HG02885 (cell line): ENCODE data around the gene SLBP.

ENCODE experiments used
- ATAC-seq: cut with Tn5 transposase; IDR thresholded peaks from one replicate; pipeline ENCODE4 v1.9.1; 2021; ENCODE audit warnings: mild to moderate bottlenecking; ENCODE audit not compliant: unreplicated experiment, poor library complexity

SLBP gene

DNA sequence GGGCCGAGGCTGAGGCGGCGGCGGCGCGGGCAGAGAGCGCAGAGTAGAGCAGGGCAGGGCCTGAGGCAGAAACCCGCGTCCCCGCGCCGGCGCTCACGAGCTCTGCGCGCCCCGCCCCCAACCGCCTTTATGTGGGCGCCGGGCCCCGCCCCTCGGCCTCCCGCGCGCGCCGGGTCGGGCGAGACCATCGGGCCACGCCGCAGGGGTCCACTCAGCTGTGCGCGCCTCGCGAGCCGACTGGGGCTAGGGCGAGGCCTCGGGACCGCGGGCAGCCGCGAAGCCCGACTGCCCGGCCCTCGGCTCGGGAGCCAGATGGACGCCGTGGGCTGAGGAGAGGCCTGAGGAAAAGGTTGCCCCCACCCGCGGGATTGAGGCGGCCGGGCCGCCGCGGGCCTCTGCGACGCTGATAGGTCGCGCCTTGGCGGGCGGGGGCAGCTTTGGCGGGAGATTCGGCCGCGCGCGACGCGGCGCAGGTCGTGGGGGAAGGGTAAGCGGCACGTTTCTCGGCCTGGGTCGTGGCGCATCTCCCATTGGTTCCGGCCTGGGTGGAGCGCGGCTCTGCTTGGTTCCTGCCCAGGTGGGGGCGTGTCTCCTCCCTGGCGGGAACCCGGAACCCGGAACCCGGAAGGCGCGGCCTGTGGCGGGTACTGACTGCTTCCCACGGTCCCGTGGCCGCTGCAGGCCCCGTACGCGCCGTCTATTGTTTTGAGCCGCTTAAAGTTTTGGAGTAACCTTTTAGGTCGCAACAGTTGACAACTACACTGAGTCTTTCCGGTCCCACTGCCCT is at the start of gene SLBP:
Gene SLBP (minus strand): TSS at position 104 of the 787 bp plus-strand sequence. CDS start 131 bp downstream, outside the sequence.
- ATAC-seq = peak; percentile 82

DNA sequence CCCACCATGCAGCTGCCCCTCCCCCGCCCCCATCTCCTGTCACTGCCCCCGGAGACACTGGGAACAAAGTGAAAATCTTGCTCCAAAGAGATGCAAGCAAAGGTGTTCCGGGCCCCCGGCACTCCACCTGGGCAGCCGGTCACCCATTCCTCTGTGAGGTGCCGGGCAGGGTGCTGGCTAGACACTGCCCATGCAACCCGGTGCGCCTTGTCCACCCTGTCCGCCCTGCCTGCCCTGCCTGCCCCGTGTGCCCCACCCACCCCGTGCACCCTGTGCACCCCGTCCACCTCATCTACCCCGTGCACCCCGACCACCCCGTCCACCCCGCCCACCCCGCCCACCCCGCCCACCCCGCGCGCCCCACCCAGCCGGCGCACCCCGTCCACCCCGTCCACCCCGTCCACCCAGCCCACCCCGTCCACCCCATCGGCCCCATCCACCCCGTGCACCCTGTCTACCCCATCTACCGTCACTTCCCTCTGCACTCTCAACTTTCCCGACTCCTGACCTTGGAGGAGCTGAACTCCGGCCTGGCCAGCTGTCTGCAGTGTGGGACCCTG is 49.1 kb upstream of the SLBP start:
- no peak for ATAC-seq

DNA sequence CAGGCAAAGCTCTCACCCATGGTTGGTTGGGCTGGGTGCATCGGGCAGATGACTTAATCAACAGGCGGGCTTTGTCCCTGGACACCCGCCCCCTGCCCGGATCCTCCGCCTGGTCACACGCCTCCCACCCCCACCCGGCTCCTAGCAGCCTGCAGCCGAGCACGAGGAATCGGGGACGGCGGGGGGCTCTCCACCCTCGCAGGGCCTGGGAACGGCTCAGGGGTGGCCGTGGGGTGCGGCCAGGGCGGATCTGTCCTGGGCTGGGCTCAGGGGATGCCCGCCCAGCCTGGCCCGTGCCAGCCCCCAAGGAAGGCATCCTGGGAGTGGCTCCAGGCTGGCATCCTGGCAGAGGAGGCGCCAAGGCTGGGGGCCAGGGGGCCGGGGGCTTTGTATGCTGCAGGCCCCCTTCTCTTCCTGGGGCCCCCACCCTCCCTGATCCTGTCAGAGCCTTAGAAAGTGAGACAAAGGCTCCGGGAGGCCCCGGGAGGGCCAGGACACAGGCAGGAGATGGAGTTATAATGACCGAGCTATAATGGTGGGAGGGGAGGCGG is 48.5 kb upstream of the SLBP start:
- ATAC-seq = no peak

DNA sequence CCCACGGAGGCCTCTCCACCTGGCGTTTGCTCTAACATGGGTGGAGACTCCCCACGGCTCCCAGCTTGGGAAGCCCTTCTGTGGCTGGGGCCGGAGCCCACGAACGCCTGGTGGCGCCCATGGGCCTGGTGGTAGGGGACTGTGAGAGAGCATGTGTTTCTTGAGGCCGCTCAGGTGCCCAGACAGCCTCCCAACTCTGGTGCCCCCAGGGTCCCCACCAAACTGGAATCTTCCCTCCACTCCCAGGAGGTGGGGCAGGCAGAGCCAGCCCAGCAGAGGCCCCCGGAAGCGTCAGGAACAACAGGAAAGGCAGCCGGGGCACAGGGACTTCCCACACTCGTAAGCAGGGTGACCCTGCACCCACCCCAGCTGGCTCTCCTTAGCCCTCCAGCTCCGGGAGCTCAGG is 47.7 kb upstream of the SLBP start:
- no peak for ATAC-seq

DNA sequence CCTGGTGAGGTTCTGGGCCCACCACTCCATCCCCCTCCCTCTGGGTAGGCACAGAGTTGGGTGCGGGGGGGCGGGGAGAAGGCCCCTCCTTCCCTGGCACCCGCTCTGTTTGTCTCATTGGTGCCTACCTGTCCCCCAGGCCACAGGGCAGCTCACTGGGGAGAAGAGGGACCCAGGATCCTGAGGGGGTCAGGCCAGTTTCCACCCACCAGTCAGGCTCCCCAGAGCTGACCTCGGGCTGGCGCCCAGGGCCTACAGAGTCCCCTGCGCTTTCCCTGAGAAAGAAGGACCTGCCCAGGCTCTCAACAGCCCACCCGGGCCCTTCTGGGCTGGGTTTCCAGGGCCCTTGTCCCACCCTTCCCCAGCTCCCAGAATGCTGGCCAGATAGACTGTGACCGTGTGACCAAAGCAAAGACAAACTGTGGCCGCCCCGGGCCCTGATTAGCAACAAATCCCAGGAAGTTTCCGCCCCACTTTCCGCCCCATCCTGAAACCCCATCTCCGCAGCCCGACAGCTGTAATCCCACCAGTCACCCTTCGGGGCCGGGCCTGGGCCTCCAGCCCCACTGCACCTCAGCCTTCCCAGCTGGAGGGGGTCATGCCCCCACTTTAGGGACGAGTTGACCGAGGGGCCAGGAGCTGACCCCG is 47.2 kb upstream of the SLBP start:
- ATAC-seq = no peak

DNA sequence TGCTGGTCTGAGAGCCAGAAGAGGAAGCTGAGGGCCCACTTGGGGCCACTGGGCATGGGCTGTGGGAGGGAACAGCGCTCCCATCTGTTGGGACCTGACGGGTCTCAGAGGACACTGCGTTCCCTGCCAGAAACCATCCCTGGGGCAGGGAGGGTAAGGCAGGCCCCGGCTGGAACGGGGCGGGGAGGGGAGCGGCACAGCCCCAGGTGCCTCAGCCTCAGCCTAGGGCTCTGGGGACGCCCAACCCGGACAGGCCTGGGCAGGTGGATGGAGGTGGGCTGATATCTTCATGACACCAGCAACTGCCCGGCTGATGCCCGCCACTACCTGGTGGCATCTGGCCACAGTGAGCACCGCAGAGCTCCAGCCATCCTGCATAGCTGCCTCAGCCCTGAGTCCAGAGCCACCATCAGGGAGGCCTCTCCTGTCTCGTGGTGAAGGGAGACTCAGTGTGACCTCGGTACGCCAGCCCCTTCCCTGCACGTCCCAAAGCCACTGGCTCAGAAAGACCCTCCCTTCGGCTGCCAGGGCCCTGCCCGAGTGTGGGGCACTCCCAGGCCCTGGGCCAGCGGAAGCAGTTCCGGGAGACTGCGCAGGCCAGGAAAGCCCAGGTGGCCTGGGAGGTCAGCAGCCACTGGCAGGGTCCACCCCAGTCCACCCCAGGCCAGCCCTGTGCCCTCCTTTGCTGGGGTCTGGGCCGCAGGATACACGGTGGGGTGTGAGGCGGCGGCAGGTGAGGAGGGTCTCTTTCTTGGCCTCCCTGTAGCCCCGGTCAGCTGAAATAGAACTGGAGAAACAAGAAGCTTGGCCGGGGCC is 46.4 kb upstream of the SLBP start:
- ATAC-seq = no peak

DNA sequence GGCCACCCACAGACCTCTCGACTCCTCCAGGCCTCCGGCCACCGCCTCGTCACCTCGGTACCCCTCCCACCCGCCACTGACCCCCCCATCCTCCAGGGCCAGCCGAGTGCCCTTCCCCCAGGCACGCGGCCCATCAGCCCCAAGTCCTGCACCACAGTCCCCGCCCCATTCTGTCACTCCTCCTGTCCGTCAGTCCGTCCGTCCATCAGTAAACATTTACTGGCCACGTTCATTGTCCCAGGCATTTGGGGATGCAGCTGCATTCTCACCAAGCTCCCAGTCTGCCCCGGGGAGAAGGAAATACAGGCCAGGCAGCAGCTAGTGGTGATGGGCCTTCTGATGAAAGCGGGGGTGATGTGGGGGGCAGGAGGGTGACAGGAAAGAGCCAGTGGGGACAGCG is 45.7 kb upstream of the SLBP start:
- ATAC-seq = no peak

GRCh38 chr4:1756893-1757779 is 45.0 kb upstream of the SLBP start:
- no peak for ATAC-seq

DNA sequence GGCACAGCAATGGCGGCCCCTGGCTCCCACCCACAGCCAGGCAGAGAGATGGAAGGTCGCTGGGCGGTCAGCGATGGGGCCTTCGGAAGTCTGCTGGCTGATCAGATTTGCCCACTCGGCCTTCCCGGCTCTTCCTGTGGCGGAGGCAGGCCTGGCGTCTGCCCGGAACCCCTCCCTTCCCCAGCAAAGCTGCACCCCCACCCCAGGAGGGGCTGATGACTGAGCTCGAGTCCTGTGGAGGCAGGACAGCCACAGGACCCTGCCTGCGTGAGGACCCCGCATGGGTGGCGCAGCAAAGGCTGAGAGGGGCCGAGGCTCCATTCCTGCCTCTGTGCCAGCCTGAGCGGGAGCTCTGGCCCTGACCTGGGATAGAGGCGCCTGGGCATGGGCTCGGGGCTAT is 44.0 kb upstream of the SLBP start:
- ATAC-seq = no peak

DNA sequence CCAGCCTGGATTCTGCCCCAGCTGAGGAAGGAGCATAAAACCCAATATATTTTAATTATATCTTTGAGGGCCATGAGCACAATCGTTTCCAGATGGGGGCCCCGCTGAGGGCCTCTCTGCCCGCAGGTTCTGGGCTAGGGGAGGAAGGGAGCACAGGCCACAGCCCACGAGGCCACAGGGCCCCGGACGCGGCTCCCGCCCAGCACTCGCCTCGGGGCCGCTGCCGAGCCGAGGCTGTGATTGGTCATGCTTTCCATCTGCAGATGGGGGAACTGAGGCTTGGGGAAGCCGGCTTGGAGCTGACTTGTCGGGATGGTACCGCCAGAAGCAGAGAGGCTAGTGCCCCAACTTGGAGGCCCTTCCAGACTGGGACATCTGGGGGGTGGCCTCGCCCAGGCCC is 43.2 kb upstream of the SLBP start:
- no peak for ATAC-seq

GRCh38 chr4:1754336-1754735 is 42.2 kb upstream of the SLBP start:
- no peak for ATAC-seq

DNA sequence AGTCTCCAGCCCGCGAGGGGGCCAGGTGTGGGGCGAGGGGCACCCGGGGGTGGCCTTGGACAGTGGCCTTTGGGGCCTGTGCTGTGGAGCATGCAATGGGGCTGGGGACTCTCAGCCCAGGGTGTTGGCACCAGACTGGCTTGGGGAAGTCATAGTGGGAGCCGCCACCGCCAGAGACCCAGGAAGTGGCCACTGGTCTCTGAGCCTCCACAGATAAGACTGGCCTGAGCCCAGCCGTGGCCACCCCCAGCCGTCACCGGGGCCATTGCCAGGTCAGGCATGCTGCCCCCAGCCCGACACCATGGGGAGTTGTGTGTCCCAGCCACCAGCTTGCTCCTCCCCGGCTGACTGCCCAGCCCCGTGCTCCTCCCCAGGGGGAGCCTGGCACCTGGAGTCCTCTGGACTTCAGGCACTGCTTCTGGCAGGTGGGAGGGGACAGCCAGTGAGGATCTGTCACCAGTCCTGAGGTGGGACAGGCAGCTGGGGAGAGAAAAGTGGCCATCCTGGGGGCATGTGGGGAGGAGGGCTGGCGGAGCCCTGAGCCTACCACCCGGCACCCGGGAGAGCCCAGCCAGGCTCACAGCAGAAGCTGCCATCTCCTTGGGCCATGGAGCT is 41.7 kb upstream of the SLBP start:
- no peak for ATAC-seq

- ATAC-seq = no peak
Observed at GRCh38 chr4:1753294-1753696, 41.2 kb upstream of the SLBP start.

DNA sequence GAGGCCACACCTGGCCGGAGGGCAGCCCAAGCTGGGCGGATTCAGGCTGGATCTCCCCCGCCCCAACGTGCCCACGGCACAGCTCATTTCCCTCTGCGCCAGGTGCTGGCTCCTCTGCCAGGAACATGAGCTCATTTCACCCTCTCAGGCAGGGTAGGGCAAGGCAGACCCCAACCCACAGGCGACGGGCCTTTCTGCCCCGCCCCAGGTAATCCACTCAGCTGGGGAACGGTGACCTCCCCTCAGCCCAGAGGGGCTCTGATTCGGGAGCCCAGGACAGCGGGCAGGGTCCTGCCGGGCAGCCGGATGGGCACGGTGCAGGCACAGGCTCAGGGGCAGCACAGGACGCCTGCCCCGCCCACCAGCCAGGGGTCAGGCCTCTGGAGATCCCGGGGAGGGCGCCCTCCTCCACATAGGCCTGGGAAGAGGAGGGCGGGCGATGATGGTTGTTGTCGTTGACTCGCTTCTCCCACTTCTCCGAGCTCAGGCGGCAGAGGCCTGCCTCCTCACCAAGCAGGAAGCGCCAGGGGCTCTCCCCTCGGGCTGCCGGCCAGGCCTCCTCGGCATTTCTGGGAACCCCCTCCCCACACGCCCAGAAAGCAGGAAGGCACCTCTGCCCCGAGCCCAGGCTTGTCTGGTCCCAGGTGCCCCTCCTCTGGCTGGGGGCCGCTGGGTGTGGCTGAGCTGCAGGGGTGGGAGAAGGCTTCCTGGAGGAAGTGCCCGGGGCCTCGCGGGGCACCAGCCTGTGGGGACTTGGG is 40.3 kb upstream of the SLBP start:
- ATAC-seq = no peak

DNA sequence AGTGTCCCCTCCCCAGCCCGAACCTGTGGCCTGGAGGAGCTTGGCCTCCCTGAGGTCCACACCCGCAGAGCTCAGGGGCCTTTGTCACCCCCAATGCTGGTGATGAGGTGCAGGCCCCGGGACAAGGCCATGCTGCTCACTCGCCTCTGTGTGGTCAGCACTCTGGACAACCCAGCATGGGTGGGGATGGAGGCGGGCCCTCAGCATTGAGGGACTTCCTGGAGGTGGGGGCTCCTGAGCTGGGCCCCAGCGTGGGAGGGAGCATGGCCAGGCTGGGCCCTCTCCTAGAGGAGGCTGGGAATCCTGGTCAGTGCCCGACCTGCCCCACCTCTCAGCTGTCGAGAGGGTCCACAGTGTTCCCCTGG is 39.8 kb upstream of the SLBP start:
- ATAC-seq = no peak

GRCh38 chr4:1751155-1751918 is 39.2 kb upstream of the SLBP start:
- ATAC-seq = no peak

- ATAC-seq = no peak
Observed at GRCh38 chr4:1750381-1751154, 38.4 kb upstream of the SLBP start.
